K562 (cell line): ENCODE results near the gene PAFAH2. TPM values are rescaled to one million over a fixed set of nuclear protein-coding genes. Genes with fewer than 3 reads are reported as not detected.

ENCODE experiments used
- ATAC-seq: fragments of 200-7000 bp; cut with Tn5 transposase; 3 replicates; pipeline ENCODE4 v1.9.1; 2020; ENCODE audit warnings: moderate library complexity
- BruUV-seq: library from RNA; stranded (reverse); fragments of 400-500 nt; replicated peaks from 2 replicates; lab custom pipeline; 2021; lab: Mats Ljungman, UMichigan
- CTCF ChIA-PET: fragments of 300-600 bp; formaldehyde crosslinking; extraction: SDS; loops from one replicate; lab custom pipeline; 2021; ENCODE audit warnings: low intra/inter-chr PET ratio; lab: Yijun Ruan, JAX
- POLR2A ChIA-PET: fragments of 300-600, 350-650 bp; sonication (Branson Sonifier 250); formaldehyde crosslinking; extraction: SDS; loops from one replicate; lab custom pipeline; 2021; ENCODE audit warnings: antibody characterized with exemption, inconsistent platforms; lab: Yijun Ruan, JAX
- DNase-seq, 4 experiments: peaks; one replicate each; pipeline versions ENCODE4 v3.0.0 to v3.0.0-alpha.2; 2011 to 2018; ENCODE audit warnings: low spot score in 3 of 4, mixed read lengths in 3 of 4; ENCODE audit errors: extremely low read depth in 1 of 4
- FAIRE-seq: peaks from 2 replicates; lab custom pipeline; 2011; peaks lifted over from hg19 to GRCh38; lab: Jason Lieb, UNC
- H2AFZ ChIP-seq: 2 replicates; pipeline ENCODE4 v1.6.0; 2011; ENCODE audit warnings: low read depth, low read length, control low read depth, inconsistent platforms
- H3K27ac ChIP-seq: fragments of 200-600 bp; 3 replicates; pipeline ENCODE4 v1.8.0; 2011; ENCODE audit warnings: low read depth, mild to moderate bottlenecking, control low read depth, inconsistent platforms, low read length, moderate library complexity, mixed read lengths; ENCODE audit errors: extremely low read depth
- H3K27me3 ChIP-seq, 2 experiments: fragments of 300-600 bp in 1 of 2; 2 replicates in 1 of 2; 3 replicates in 1 of 2; pipeline versions ENCODE4 v1.6.0 to v1.8.0; 2011; ENCODE audit warnings: inconsistent platforms in 2 of 2, low read length in 2 of 2, mild to moderate bottlenecking in 1 of 2, mixed read lengths in 1 of 2, moderate library complexity in 1 of 2; ENCODE audit not compliant: control insufficient read depth in 2 of 2, insufficient read depth in 2 of 2
- H3K36me3 ChIP-seq: fragments of 300-600 bp; 3 replicates; pipeline ENCODE4 v1.8.0; 2011; ENCODE audit warnings: mild to moderate bottlenecking, low read length, inconsistent platforms; ENCODE audit not compliant: control insufficient read depth, insufficient read depth
- H3K4me1 ChIP-seq, 2 experiments: fragments of 200-600 bp in 1 of 2; replicated peaks in 1 of 2; 2 replicates in 1 of 2; 3 replicates in 1 of 2; pipeline versions ENCODE4 v1.5.1 to v1.8.0; 2011; ENCODE audit warnings: inconsistent platforms in 2 of 2, low read length in 2 of 2, mild to moderate bottlenecking in 1 of 2, mixed read lengths in 1 of 2, moderate library complexity in 1 of 2; ENCODE audit not compliant: control insufficient read depth in 2 of 2, insufficient read depth in 2 of 2
- H3K4me2 ChIP-seq: 2 replicates; pipeline ENCODE4 v1.6.1; 2011; ENCODE audit warnings: low read length, control low read depth, inconsistent platforms, mixed read lengths; ENCODE audit not compliant: insufficient read depth
- H3K4me3 ChIP-seq: fragments of 200-600 bp; sonication (generic), shearing (Covaris generic); 2 replicates; pipeline ENCODE4 v1.5.1; 2016; ENCODE audit warnings: control low read depth, inconsistent platforms
- H3K79me2 ChIP-seq: fragments of 200-600 bp; 3 replicates; pipeline ENCODE4 v1.8.0; 2011; ENCODE audit warnings: low read length, inconsistent platforms; ENCODE audit not compliant: control insufficient read depth, insufficient read depth
- H3K9ac ChIP-seq, 2 experiments: 2 replicates each; pipeline versions ENCODE4 v1.6.0 to v1.6.1; 2011; ENCODE audit warnings: low read depth in 2 of 2, low read length in 2 of 2, control low read depth in 1 of 2, inconsistent platforms in 1 of 2, mild to moderate bottlenecking in 1 of 2, mixed read lengths in 1 of 2; ENCODE audit not compliant: insufficient read depth in 1 of 2
- H3K9me1 ChIP-seq: one replicate; pipeline ENCODE4 v1.6.0; 2011; ENCODE audit warnings: inconsistent platforms, mild to moderate bottlenecking, low read length, moderate library complexity; ENCODE audit not compliant: control insufficient read depth, insufficient read depth
- H3K9me3 ChIP-seq: replicated peaks from 2 replicates; pipeline ENCODE4 v1.5.1; 2011; ENCODE audit warnings: low read depth, low read length, inconsistent platforms; ENCODE audit not compliant: control insufficient read depth, insufficient read depth
- H4K20me1 ChIP-seq: replicated peaks from 2 replicates; pipeline ENCODE4 v1.6.1; 2011; ENCODE audit warnings: low read length, inconsistent platforms, mixed read lengths; ENCODE audit not compliant: control insufficient read depth, insufficient read depth
- DPF2 ChIP-seq: fragments of 450-650 bp; IDR thresholded peaks from 2 replicates; pipeline ENCODE4 v1.6.1; 2016
- FOSL1 ChIP-seq: fragments of 200-800 bp; sonication (Bioruptor generic); conservative IDR thresholded peaks from 2 replicates; pipeline ENCODE4 v1.6.1; 2016; ENCODE audit warnings: missing genetic modification characterization, missing compliant biosample characterization
- FOXM1 ChIP-seq, 2 experiments: fragments of 450-650 bp in 1 of 2; sonication (generic) in 1 of 2; formaldehyde crosslinking in 1 of 2; IDR thresholded peaks; 2 replicates each; pipeline versions ENCODE4 v1.6.1 to v1.9.0; 2017 to 2022; ENCODE audit warnings: low read depth in 2 of 2, mild to moderate bottlenecking in 2 of 2, missing genetic modification reagents in 1 of 2, moderate library complexity in 1 of 2
- SIN3A ChIP-seq, 2 experiments: fragments of 150-350 bp in 1 of 2; IDR thresholded peaks; 2 replicates each; pipeline ENCODE4 v1.6.1; 2011 to 2016; ENCODE audit warnings: borderline replicate concordance in 2 of 2, low read depth in 2 of 2, low read length in 2 of 2, mild to moderate bottlenecking in 2 of 2, moderate library complexity in 2 of 2; ENCODE audit not compliant: control insufficient read depth in 1 of 2
- SPI1 ChIP-seq: IDR thresholded peaks from 2 replicates; pipeline ENCODE4 v1.6.1; 2011; ENCODE audit warnings: low read depth, low read length, control low read depth, borderline replicate concordance
- TEAD4 ChIP-seq, 2 experiments: sonication (generic) in 1 of 2; formaldehyde crosslinking in 1 of 2; IDR thresholded peaks; 2 replicates each; pipeline versions ENCODE4 v1.6.1 to v1.8.0; 2012 to 2022; ENCODE audit warnings: borderline replicate concordance in 1 of 2, inconsistent platforms in 1 of 2, low read length in 1 of 2, mild to moderate bottlenecking in 1 of 2, missing genetic modification reagents in 1 of 2
- YY1 ChIP-seq, 3 experiments: IDR thresholded peaks; 2 replicates each; pipeline ENCODE4 v1.6.1; 2011; ENCODE audit warnings: low read length in 2 of 3, mild to moderate bottlenecking in 2 of 3, moderate library complexity in 2 of 3, borderline replicate concordance in 1 of 3, control low read depth in 1 of 3, low read depth in 1 of 3; ENCODE audit not compliant: insufficient read depth in 3 of 3, insufficient replicate concordance in 2 of 3, control insufficient read depth in 1 of 3, insufficient read length in 1 of 3; ENCODE audit errors: extremely low read depth in 1 of 3
- ZNF384 ChIP-seq: IDR thresholded peaks from 2 replicates; pipeline ENCODE4 v1.6.1; 2012; ENCODE audit warnings: low read depth, low read length, improper control_type of control experiment
- ZNF408 ChIP-seq: fragments of 250-450 bp; sonication (Bioruptor Pico); IDR thresholded peaks from 2 replicates; pipeline ENCODE4 v1.4.0; 2020; ENCODE audit warnings: low read depth, mild to moderate bottlenecking, moderate library complexity
- WGBS: fragments of 100-300 bp; shearing (Covaris generic); methylation state at CpG from one replicate; pipeline ENCODE4 v1.1.6; 2016; ENCODE audit warnings: low coverage, mixed read lengths; ENCODE audit not compliant: insufficient coverage; ENCODE audit errors: missing lambda C conversion rate; 5-methylcytosine and 5-hydroxymethylcytosine counted together
- in situ Hi-C: fragments of 300-500 bp; cut with MboI; formaldehyde crosslinking; loops from 4 replicates; pipeline ENCODE4 v1.15.0; 2018; ENCODE audit warnings: inconsistent platforms, mixed read lengths
- intact Hi-C: fragments of 100-400 bp; cut with micrococcal nuclease; formaldehyde crosslinking; loops from 2 replicates; pipeline ENCODE4 v1.14.2; 2022
- polyA plus RNA-seq, 8 experiments: library from polyadenylated mRNA; depleted of rRNA in 4 of 8; stranded (reverse) in 5 of 8; unstranded in 3 of 8; fragments of >200 nt; fragmentation: Nextera tagmentation in 2 of 8; fragmentation: Illumina TruSeq in 1 of 8; extraction: Ambion mirVana in 2 of 8; extraction: Trizol in 1 of 8; gene quantifications; 2 replicates each; pipeline versions ENCODE4 v1.2.1 to v1.2.3, GENCODE V29; 2011 to 2014; ENCODE audit warnings: inconsistent platforms in 1 of 8, missing spikeins in 1 of 8
- total RNA-seq, 7 experiments: library from RNA; depleted of rRNA in 6 of 7; stranded (reverse); fragments of >200 nt in 6 of 7; fragmentation: Illumina TruSeq in 2 of 7; extraction: Trizol in 2 of 7; gene quantifications; 2 replicates each; pipeline versions ENCODE4 v1.2.1 to v1.2.3, GENCODE V29; 2011 to 2021; ENCODE audit warnings: low replicate concordance in 1 of 7
- TF ChIP-seq, protein P1 (sequence below): sonication (generic); formaldehyde crosslinking; IDR thresholded peaks from 2 replicates; pipeline ENCODE4 v1.8.1; 2023; ENCODE audit warnings: mild to moderate bottlenecking, missing genetic modification reagents
- TF ChIP-seq, protein P2 (sequence below), 3 experiments: IDR thresholded peaks in 2 of 3; conservative IDR thresholded peaks in 1 of 3; 2 replicates each; pipeline ENCODE4 v1.5.1; 2011 to 2012; ENCODE audit warnings: low read length in 3 of 3, mild to moderate bottlenecking in 3 of 3, control low read depth in 2 of 3, improper control_type of control experiment in 1 of 3, inconsistent platforms in 1 of 3, low read depth in 1 of 3, mixed read lengths in 1 of 3, moderate library complexity in 1 of 3; ENCODE audit not compliant: insufficient read depth in 2 of 3

Gene PAFAH2
- total and polyA plus RNA-seq, 9 of the 15 experiments (the other 6 are each of a cell fraction or from before 2014, with no cell fraction given): 4.2 to 10.9 (median 6.8) TPM

DNA sequence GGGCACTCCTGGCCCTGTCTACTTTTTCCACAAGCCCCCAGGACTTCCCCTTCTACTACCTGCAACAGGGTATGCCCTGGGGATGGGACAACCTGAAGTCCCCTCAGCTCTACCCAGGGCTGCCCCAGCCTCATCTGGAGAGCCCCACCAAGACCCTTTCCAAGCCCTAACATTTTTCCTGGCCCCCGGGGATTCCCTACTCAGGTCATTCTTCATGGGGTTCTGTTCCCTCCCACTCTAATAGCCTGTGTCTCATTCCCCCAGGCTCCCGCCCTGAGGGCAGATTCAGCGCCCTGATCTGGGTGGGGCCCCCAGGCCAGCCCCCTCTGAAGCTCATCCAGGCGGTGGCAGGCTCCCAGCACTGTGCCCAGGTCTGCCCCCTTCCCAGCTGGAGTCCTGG, 33.3 kb upstream of the PAFAH2 start (continued):
- TF ChIP-seq, protein P1, sequence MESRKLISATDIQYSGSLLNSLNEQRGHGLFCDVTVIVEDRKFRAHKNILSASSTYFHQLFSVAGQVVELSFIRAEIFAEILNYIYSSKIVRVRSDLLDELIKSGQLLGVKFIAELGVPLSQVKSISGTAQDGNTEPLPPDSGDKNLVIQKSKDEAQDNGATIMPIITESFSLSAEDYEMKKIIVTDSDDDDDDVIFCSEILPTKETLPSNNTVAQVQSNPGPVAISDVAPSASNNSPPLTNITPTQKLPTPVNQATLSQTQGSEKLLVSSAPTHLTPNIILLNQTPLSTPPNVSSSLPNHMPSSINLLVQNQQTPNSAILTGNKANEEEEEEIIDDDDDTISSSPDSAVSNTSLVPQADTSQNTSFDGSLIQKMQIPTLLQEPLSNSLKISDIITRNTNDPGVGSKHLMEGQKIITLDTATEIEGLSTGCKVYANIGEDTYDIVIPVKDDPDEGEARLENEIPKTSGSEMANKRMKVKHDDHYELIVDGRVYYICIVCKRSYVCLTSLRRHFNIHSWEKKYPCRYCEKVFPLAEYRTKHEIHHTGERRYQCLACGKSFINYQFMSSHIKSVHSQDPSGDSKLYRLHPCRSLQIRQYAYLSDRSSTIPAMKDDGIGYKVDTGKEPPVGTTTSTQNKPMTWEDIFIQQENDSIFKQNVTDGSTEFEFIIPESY (CRISPR knock-in tag): no peak
- TF ChIP-seq, all 486 proteins: peak for 0

DNA sequence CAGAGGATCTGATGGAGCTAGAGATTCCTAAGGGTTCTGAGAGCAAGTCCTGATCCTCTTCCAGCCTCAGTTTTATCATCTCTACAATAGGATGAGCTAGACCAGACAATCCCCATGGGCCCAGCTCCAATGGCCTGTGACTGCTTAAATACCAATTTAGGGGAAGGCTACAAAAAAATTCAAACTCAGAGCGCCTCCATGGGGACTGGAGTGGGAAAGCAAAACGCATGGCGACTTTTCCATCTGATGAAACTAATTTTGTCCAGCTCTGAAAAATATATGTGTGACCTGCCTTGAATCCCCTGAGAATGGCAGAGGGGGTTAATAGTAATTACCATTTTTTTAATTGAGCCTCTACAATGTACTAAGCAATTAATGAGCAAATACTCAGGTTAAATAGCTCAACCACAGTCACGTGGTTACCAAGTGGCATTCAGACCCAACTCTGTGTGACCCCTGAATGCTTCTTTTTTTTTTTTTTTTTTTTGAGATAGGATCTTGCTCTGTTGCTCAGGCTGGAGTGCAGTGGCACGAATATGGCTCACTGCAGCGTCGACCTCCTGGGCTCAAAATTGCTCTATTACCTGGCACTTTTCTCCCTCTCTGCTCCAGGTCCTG, 32.1 kb upstream of the PAFAH2 start:
- DNase-seq (peak; percentile 58 to 72 (median 64)), ATAC-seq (peak; percentile 69), FAIRE-seq (peak; percentile 75)
- peaks cover 28 to 47% of the 10 kb centered on the region in 2 experiments for H3K4me1 ChIP-seq
- H3K79me2 ChIP-seq: peaks cover 6% of the 10 kb centered on the region; the same call in 2 of the 3 replicates
- H3K9ac ChIP-seq: peak overlapping the region in 1 of 2 experiments; percentile 60; a peak in 1 of 4 replicates
- no TSS peak for BruUV-seq
- no peaks in the 10 kb centered on the region for H4K20me1 ChIP-seq
- no peaks in the 10 kb centered on the region for H3K36me3 ChIP-seq
- intact Hi-C loops: loop anchor here (1.0 kb wide), 1 partner anchor 135 kb away; no protein-coding TSS in a partner anchor
- ChIA-PET POLR2A (interaction anchor here (0.6 to 1.4 kb wide), 11 partner anchors 10 to 247 kb away, joined by 3 to 9 read pairs (median 4); partner anchors contain the start of genes MTFR1L and PAFAH2), CTCF (interaction anchor here (0.6 to 2.9 kb wide), 3 partner anchors 134 to 193 kb away, joined by 3 to 25 read pairs (median 7); no protein-coding TSS in a partner anchor)
- H3K4me3 ChIP-seq: no peak overlapping the region
- in situ Hi-C loops: no loop called here
- 33% methylated on average over 7 of the region's 7 CpGs for WGBS
- no peak overlapping the region for H3K27ac ChIP-seq
- no peaks in the 10 kb centered on the region for H3K9me1 ChIP-seq
- no peaks in the 10 kb centered on the region for H3K9me3 ChIP-seq
- H2AFZ ChIP-seq: peak overlapping the region; percentile 32; the same call in 1 of the 2 replicates
- H3K4me2 ChIP-seq: no peak overlapping the region
- no peaks in the 10 kb centered on the region for H3K27me3 ChIP-seq
- TF ChIP-seq FOSL1 (0 out of 2 replicates have a peak, but pooled peaks have one; percentile 14), SIN3A (IDR thresholded peaks at IDR 0.05; ENCODE audit: borderline replicate concordance in 2 of 2, control insufficient read depth in 1 of 2, low read depth in 2 of 2, low read length in 2 of 2) (no peak), DPF2 (0 out of 2 replicates have a peak, but pooled peaks have one; percentile 20), YY1 (IDR thresholded peaks at IDR 0.05; ENCODE audit: borderline replicate concordance in 1 of 3, control insufficient read depth in 1 of 3, extremely low read depth in 1 of 3, insufficient read depth in 3 of 3, insufficient read length in 1 of 3, insufficient replicate concordance in 2 of 3, low read depth in 1 of 3, low read length in 2 of 3) (peak in 1 of 3 experiments; percentile 24), ZNF384 (peak; percentile 77), FOXM1 (IDR thresholded peaks at IDR 0.05; ENCODE audit: low read depth) (no peak), FOXM1 (CRISPR knock-in tag; IDR thresholded peaks at IDR 0.05; ENCODE audit: low read depth) (0 out of 2 replicates have a peak, but pooled peaks have one; percentile 3), SPI1 (no peak), TEAD4 (IDR thresholded peaks at IDR 0.05; ENCODE audit: low read length) (0 out of 2 replicates have a peak, but pooled peaks have one; percentile 17), TEAD4 (CRISPR knock-in tag; IDR thresholded peaks at IDR 0.05; ENCODE audit: borderline replicate concordance) (no peak), ZNF408 (CRISPR knock-in tag) (no peak)
- TF ChIP-seq, protein P2, sequence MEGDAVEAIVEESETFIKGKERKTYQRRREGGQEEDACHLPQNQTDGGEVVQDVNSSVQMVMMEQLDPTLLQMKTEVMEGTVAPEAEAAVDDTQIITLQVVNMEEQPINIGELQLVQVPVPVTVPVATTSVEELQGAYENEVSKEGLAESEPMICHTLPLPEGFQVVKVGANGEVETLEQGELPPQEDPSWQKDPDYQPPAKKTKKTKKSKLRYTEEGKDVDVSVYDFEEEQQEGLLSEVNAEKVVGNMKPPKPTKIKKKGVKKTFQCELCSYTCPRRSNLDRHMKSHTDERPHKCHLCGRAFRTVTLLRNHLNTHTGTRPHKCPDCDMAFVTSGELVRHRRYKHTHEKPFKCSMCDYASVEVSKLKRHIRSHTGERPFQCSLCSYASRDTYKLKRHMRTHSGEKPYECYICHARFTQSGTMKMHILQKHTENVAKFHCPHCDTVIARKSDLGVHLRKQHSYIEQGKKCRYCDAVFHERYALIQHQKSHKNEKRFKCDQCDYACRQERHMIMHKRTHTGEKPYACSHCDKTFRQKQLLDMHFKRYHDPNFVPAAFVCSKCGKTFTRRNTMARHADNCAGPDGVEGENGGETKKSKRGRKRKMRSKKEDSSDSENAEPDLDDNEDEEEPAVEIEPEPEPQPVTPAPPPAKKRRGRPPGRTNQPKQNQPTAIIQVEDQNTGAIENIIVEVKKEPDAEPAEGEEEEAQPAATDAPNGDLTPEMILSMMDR (IDR thresholded peaks at IDR 0.05 in 2 of 3, conservative IDR thresholded peaks at IDR 0.05 in 1 of 3; ENCODE audit: insufficient read depth in 2 of 3, low read depth in 1 of 3, low read length in 3 of 3): peak; percentile 68 to 91 (median 71)
